ENCODE results near the gene ABCD2. TPM values are rescaled to one million over a fixed set of nuclear protein-coding genes. Genes with fewer than 3 reads are reported as not detected.

ABCD2 gene
- total RNA-seq, 4 donors from 2014 or later: 0.37 to 1.9 (median 0.55) TPM; not detected in 1

- Histone ChIP-seq H3K4me3 (peak overlapping the region in 1 of 4 donors; percentile 52), H3K36me3 (no peaks in the 10 kb centered on the region), H3K27me3 (no peaks in the 10 kb centered on the region), H3K27ac (peak overlapping the region; percentile 79 to 83 (median 80)), H3K9me3 (no peaks in the 10 kb centered on the region), H3K4me1 (peaks cover 0 to 8% (median 4%) of the 10 kb centered on the region in 4 donors)
- WGBS, 2 donors (ENCODE audit: low coverage in 1 of 2): 55 to 65% methylated on average over 4 to 5 of the region's 5 CpGs
- DNase-seq: no peak
- intact Hi-C loops (cut with DNase I; ENCODE audit: low total_unique reads): no loop called here
- TF ChIP-seq CTCF (IDR thresholded peaks at IDR 0.05) (no peak), EP300 (IDR thresholded peaks at IDR 0.05; ENCODE audit: low read depth) (no peak), POLR2A (IDR thresholded peaks at IDR 0.05) (no peak), POLR2AphosphoS5 (IDR thresholded peaks at IDR 0.05) (no peak)
- in situ Hi-C loops (cut with MboI; ENCODE audit: low pct_ligation_motif_present in 1 of 4, low pct_unique_long_range_greater_than_20kb in 1 of 4, low sequenced_read_pairs in 3 of 4): no loop called here
Measured at GRCh38 chr12:39618701-39619100, 902 bp downstream of the ABCD2 start.

GRCh38 chr12:39617887-39618286 is 1.7 kb downstream of the ABCD2 start:
- no peak for DNase-seq
- WGBS, 2 donors (ENCODE audit: low coverage in 1 of 2): 65 to 83% methylated on average over 1 of the region's 1 CpG
- H3K36me3 ChIP-seq: no peaks in the 10 kb centered on the region
- peaks cover 0 to 8% (median 4%) of the 10 kb centered on the region in 4 donors for H3K4me1 ChIP-seq
- H3K4me3 ChIP-seq: peak overlapping the region in 1 of 4 donors; percentile 52
- no peaks in the 10 kb centered on the region for H3K9me3 ChIP-seq
- TF ChIP-seq POLR2A (IDR thresholded peaks at IDR 0.05) (no peak), POLR2AphosphoS5 (IDR thresholded peaks at IDR 0.05) (no peak)
- H3K27me3 ChIP-seq: no peaks in the 10 kb centered on the region
- H3K27ac ChIP-seq: peak overlapping the region in 1 of 4 donors; percentile 83
- in situ Hi-C loops (cut with MboI; ENCODE audit: low pct_ligation_motif_present in 1 of 4, low pct_unique_long_range_greater_than_20kb in 1 of 4, low sequenced_read_pairs in 3 of 4) (no loop called here), intact Hi-C loops (cut with DNase I; ENCODE audit: low total_unique reads) (no loop called here)

GRCh38 chr12:39616666-39617065 is 2.9 kb downstream of the ABCD2 start:
- 76 to 93% methylated on average over 4 of the region's 4 CpGs for WGBS, 2 donors (ENCODE audit: low coverage in 1 of 2)
- in situ Hi-C loops (cut with MboI; ENCODE audit: low pct_ligation_motif_present in 1 of 4, low pct_unique_long_range_greater_than_20kb in 1 of 4, low sequenced_read_pairs in 3 of 4): no loop called here
- TF ChIP-seq POLR2A (IDR thresholded peaks at IDR 0.05) (no peak), POLR2AphosphoS5 (IDR thresholded peaks at IDR 0.05) (no peak), EP300 (IDR thresholded peaks at IDR 0.05; ENCODE audit: low read depth) (no peak)
- intact Hi-C loops (cut with DNase I; ENCODE audit: low total_unique reads): no loop called here
- no peak for DNase-seq
- Histone ChIP-seq H3K27me3 (no peaks in the 10 kb centered on the region), H3K27ac (no peak overlapping the region), H3K4me1 (peaks cover 0 to 8% (median 4%) of the 10 kb centered on the region in 4 donors), H3K36me3 (no peaks in the 10 kb centered on the region), H3K9me3 (no peaks in the 10 kb centered on the region), H3K4me3 (no peak overlapping the region)

GRCh38 chr12:39616251-39616650 is 3.4 kb downstream of the ABCD2 start:
- DNase-seq: no peak
- Histone ChIP-seq H3K4me3 (no peak overlapping the region), H3K27ac (no peak overlapping the region), H3K27me3 (no peaks in the 10 kb centered on the region), H3K36me3 (no peaks in the 10 kb centered on the region), H3K9me3 (no peaks in the 10 kb centered on the region), H3K4me1 (peaks cover 0 to 8% (median 4%) of the 10 kb centered on the region in 4 donors)
- intact Hi-C loops (cut with DNase I; ENCODE audit: low total_unique reads): no loop called here
- TF ChIP-seq POLR2AphosphoS5 (IDR thresholded peaks at IDR 0.05) (no peak), EP300 (IDR thresholded peaks at IDR 0.05; ENCODE audit: low read depth) (no peak), POLR2A (IDR thresholded peaks at IDR 0.05) (no peak), CTCF (IDR thresholded peaks at IDR 0.05) (no peak)
- in situ Hi-C loops (cut with MboI; ENCODE audit: low pct_ligation_motif_present in 1 of 4, low pct_unique_long_range_greater_than_20kb in 1 of 4, low sequenced_read_pairs in 3 of 4): no loop called here
- WGBS, 2 donors (ENCODE audit: low coverage in 1 of 2): 85 to 88% methylated on average over 1 of the region's 1 CpG

- H3K27me3 ChIP-seq: no peaks in the 10 kb centered on the region
- in situ Hi-C loops (cut with MboI; ENCODE audit: low pct_ligation_motif_present in 1 of 4, low pct_unique_long_range_greater_than_20kb in 1 of 4, low sequenced_read_pairs in 3 of 4) (no loop called here), intact Hi-C loops (cut with DNase I; ENCODE audit: low total_unique reads) (no loop called here)
- H3K4me3 ChIP-seq: no peak overlapping the region
- H3K36me3 ChIP-seq: no peaks in the 10 kb centered on the region
- 96% methylated on average over 2 of the region's 2 CpGs; no CpG with 5 or more reads in 1 of the 2 donors for WGBS, 2 donors (ENCODE audit: low coverage in 1 of 2)
- no peaks in the 10 kb centered on the region for H3K4me1 ChIP-seq
- no peak for DNase-seq
- H3K9me3 ChIP-seq: no peaks in the 10 kb centered on the region
- H3K27ac ChIP-seq: no peak overlapping the region
- no peak for TF ChIP-seq POLR2AphosphoS5 (IDR thresholded peaks at IDR 0.05)
- TF ChIP-seq CTCF (IDR thresholded peaks at IDR 0.05): no peak
- no peak for TF ChIP-seq POLR2A (IDR thresholded peaks at IDR 0.05)
- TF ChIP-seq EP300 (IDR thresholded peaks at IDR 0.05; ENCODE audit: low read depth): no peak
Measured at GRCh38 chr12:39613525-39613924, 6.1 kb downstream of the ABCD2 start.
